K562 (cell line): ENCODE measurements around the gene MYO1F. TPM values are rescaled to one million over a fixed set of nuclear protein-coding genes. Genes with fewer than 3 reads are reported as not detected.

Experiments
- BRCA1 ChIP-seq, 2 experiments: fragments of 450-650 bp in 1 of 2; sonication (generic) in 1 of 2; formaldehyde crosslinking in 1 of 2; IDR thresholded peaks; 2 replicates each; pipeline versions ENCODE4 v1.5.0 to v1.6.1; 2017 to 2020; ENCODE audit warnings: mild to moderate bottlenecking in 1 of 2, missing genetic modification reagents in 1 of 2
- EGR1 ChIP-seq: fragments of 450-650 bp; conservative IDR thresholded peaks from 2 replicates; pipeline ENCODE4 v1.6.1; 2017; ENCODE audit warnings: mild to moderate bottlenecking
- EP300 ChIP-seq: IDR thresholded peaks from 2 replicates; pipeline ENCODE4 v1.6.1; 2012; ENCODE audit warnings: low read length, improper control_type of control experiment
- HNRNPL ChIP-seq: fragments of 200-400 bp; formaldehyde crosslinking; IDR thresholded peaks from 2 replicates; pipeline ENCODE4 v1.6.1; 2017; ENCODE audit warnings: low read depth, mild to moderate bottlenecking, low read length
- KLF13 ChIP-seq: fragments of 450-650 bp; IDR thresholded peaks from 2 replicates; pipeline ENCODE4 v1.6.1; 2016; ENCODE audit warnings: missing genetic modification characterization, low read depth, mild to moderate bottlenecking, missing compliant biosample characterization, moderate library complexity, borderline replicate concordance
- MCM2 ChIP-seq: fragments of 450-650 bp; IDR thresholded peaks from 2 replicates; pipeline ENCODE4 v1.6.1; 2017; ENCODE audit warnings: low read depth, mild to moderate bottlenecking
- NFRKB ChIP-seq: fragments of 450-650 bp; IDR thresholded peaks from 2 replicates; pipeline ENCODE4 v1.6.1; 2016; ENCODE audit warnings: low read depth
- NONO ChIP-seq, 2 experiments: fragments of 200-400 bp in 1 of 2; fragments of 450-650 bp in 1 of 2; formaldehyde crosslinking in 1 of 2; IDR thresholded peaks; 2 replicates each; pipeline ENCODE4 v1.6.1; 2017; ENCODE audit warnings: low read depth in 2 of 2, mild to moderate bottlenecking in 2 of 2, moderate library complexity in 2 of 2, low read length in 1 of 2
- PTBP1 ChIP-seq: fragments of 200-400 bp; formaldehyde crosslinking; IDR thresholded peaks from 2 replicates; pipeline ENCODE4 v1.6.1; 2017; ENCODE audit warnings: low read depth, low read length
- RFX7 ChIP-seq: fragments of 250-450 bp; sonication (Bioruptor Pico); IDR thresholded peaks from 2 replicates; pipeline ENCODE4 v1.5.1; 2021; ENCODE audit warnings: mild to moderate bottlenecking
- TCF7 ChIP-seq: sonication (generic); IDR thresholded peaks from 2 replicates; pipeline ENCODE4 v1.6.1; 2016; ENCODE audit warnings: antibody characterized with exemption, borderline replicate concordance
- TFAP4 ChIP-seq: sonication (generic); formaldehyde crosslinking; IDR thresholded peaks from 2 replicates; pipeline ENCODE4 v1.8.0; 2022; ENCODE audit warnings: missing genetic modification reagents, mild to moderate bottlenecking, moderate library complexity, borderline replicate concordance
- ZBTB33 ChIP-seq: sonication (generic); formaldehyde crosslinking; IDR thresholded peaks from 2 replicates; pipeline ENCODE4 v1.8.1; 2023; ENCODE audit warnings: mild to moderate bottlenecking, missing genetic modification reagents
- ZBTB5 ChIP-seq: fragments of 450-650 bp; IDR thresholded peaks from 2 replicates; pipeline ENCODE4 v1.6.1; 2017; ENCODE audit warnings: antibody characterized with exemption
- ZFP36 ChIP-seq: fragments of 150-350 bp; IDR thresholded peaks from 2 replicates; pipeline ENCODE4 v1.6.1; 2018; ENCODE audit warnings: low read length, low read depth; ENCODE audit not compliant: partially characterized antibody
- ZKSCAN1 ChIP-seq: fragments of 150-350 bp; IDR thresholded peaks from 2 replicates; pipeline ENCODE4 v1.6.1; 2016; ENCODE audit warnings: low read depth, low read length
- ZNF24 ChIP-seq: fragments of 450-650 bp; IDR thresholded peaks from 2 replicates; pipeline ENCODE4 v1.6.1; 2016
- ZNF253 ChIP-seq: fragments of 250-450 bp; sonication (Bioruptor Pico); conservative IDR thresholded peaks from 2 replicates; pipeline ENCODE4 v1.6.1; 2021; ENCODE audit warnings: mild to moderate bottlenecking
- ZNF280A ChIP-seq: fragments of 450-650 bp; IDR thresholded peaks from 2 replicates; pipeline ENCODE4 v1.6.1; 2018; ENCODE audit warnings: mild to moderate bottlenecking, low read depth; ENCODE audit not compliant: partially characterized antibody
- polyA plus RNA-seq, 8 experiments: library from polyadenylated mRNA; depleted of rRNA in 4 of 8; stranded (reverse) in 5 of 8; unstranded in 3 of 8; fragments of >200 nt; fragmentation: Nextera tagmentation in 2 of 8; fragmentation: Illumina TruSeq in 1 of 8; extraction: Ambion mirVana in 2 of 8; extraction: Trizol in 1 of 8; gene quantifications; 2 replicates each; pipeline versions ENCODE4 v1.2.1 to v1.2.3, GENCODE V29; 2011 to 2014; ENCODE audit warnings: inconsistent platforms in 1 of 8, missing spikeins in 1 of 8
- total RNA-seq, 7 experiments: library from RNA; depleted of rRNA in 6 of 7; stranded (reverse); fragments of >200 nt in 6 of 7; fragmentation: Illumina TruSeq in 2 of 7; extraction: Trizol in 2 of 7; gene quantifications; 2 replicates each; pipeline versions ENCODE4 v1.2.1 to v1.2.3, GENCODE V29; 2011 to 2021; ENCODE audit warnings: low replicate concordance in 1 of 7

Gene MYO1F
- total and polyA plus RNA-seq, 9 of the 15 experiments (the other 6 are each of a cell fraction or from before 2014, with no cell fraction given), result 0.78 to 9.4 (median 4.3) TPM

GRCh38 chr19:8585894-8586750, 8.9 kb upstream of the MYO1F start (continued):
- TF ChIP-seq ZBTB33 (CRISPR knock-in tag) (peak; percentile 87), HNRNPL (peak; percentile 27; the same call in 1 of the 2 replicates), EGR1 (no peak), TCF7 (no peak), RFX7 (no peak), NONO (IDR thresholded peaks at IDR 0.05; ENCODE audit: low read depth in 2 of 2, low read length in 1 of 2) (peak in 1 of 2 experiments; percentile 76; a peak in 1 of 4 replicates), TFAP4 (CRISPR knock-in tag) (0 out of 2 replicates have a peak, but pooled peaks have one; percentile 20), BRCA1 (IDR thresholded peaks at IDR 0.05) (no peak), BRCA1 (CRISPR knock-in tag; IDR thresholded peaks at IDR 0.05) (no peak), ZKSCAN1 (no peak), EP300 (no peak), MCM2 (peak; percentile 74; the same call in 1 of the 2 replicates), ZNF253 (CRISPR knock-in tag) (no peak), PTBP1 (no peak), ZNF24 (0 out of 2 replicates have a peak, but pooled peaks have one; percentile 17), ZNF280A (no peak), KLF13 (tag) (peak; percentile 9; the same call in 1 of the 2 replicates), ZFP36 (peak; percentile 41), ZBTB5 (no peak), NFRKB (no peak)
